Natural killer cell (primary cell): ENCODE data around the gene ATG4D. TPM values are rescaled to one million over a fixed set of nuclear protein-coding genes. Genes with fewer than 3 reads are reported as not detected.
"Not testable (repeated sequence)": the region's sequence is repeated elsewhere in the genome, so short reads cannot be mapped to it uniquely, and the experiment has no call there.

Source experiments
- ATAC-seq, 3 donors: fragments of 150-1000 bp in 2 of 3; fragments of 200-7000 bp in 1 of 3; cut with Tn5 transposase; 1 replicate in 1 of 3; 2 replicates in 2 of 3; pipeline ENCODE4 v1.10.0; 2021; ENCODE audit warnings: mild to moderate bottlenecking in 2 of 3, moderate library complexity in 2 of 3
- DNase-seq, 2 donors: peaks; one replicate each; pipeline versions ENCODE4 v3.0.0 to v3.0.0-alpha.2; 2013 to 2021; ENCODE audit warnings: mixed read lengths in 1 of 2
- H3K27ac ChIP-seq: one replicate; pipeline ENCODE4 v1.5.1; 2013; ENCODE audit warnings: mild to moderate bottlenecking, low read length
- H3K27me3 ChIP-seq: one replicate; pipeline ENCODE4 v1.6.1; 2013; ENCODE audit warnings: low read length; ENCODE audit not compliant: control insufficient read depth, insufficient read depth
- H3K36me3 ChIP-seq: one replicate; pipeline ENCODE4 v1.6.1; 2013; ENCODE audit warnings: low read length; ENCODE audit not compliant: control insufficient read depth, insufficient read depth
- H3K4me1 ChIP-seq: one replicate; pipeline ENCODE4 v1.6.1; 2013; ENCODE audit warnings: low read length; ENCODE audit not compliant: control insufficient read depth, insufficient read depth
- H3K4me3 ChIP-seq: one replicate; pipeline ENCODE4 v1.5.1; 2013; ENCODE audit warnings: low read length
- H3K9me3 ChIP-seq: one replicate; pipeline ENCODE4 v1.6.1; 2013; ENCODE audit warnings: low read length; ENCODE audit not compliant: control insufficient read depth, insufficient read depth
- H3K27ac Mint-ChIP-seq, 2 donors: one replicate each; pipeline ENCODE4 v1.8.0; 2022; ENCODE audit warnings: mild to moderate bottlenecking in 2 of 2, mixed read lengths in 2 of 2, moderate library complexity in 1 of 2
- H3K27me3 Mint-ChIP-seq, 2 donors: one replicate each; pipeline ENCODE4 v1.8.0; 2022; ENCODE audit warnings: low read depth in 2 of 2, mixed read lengths in 2 of 2
- H3K36me3 Mint-ChIP-seq: one replicate; pipeline ENCODE4 v1.8.0; 2022; ENCODE audit warnings: mixed read lengths
- H3K4me1 Mint-ChIP-seq, 2 donors: one replicate each; pipeline ENCODE4 v1.8.0; 2022; ENCODE audit warnings: mixed read lengths in 2 of 2
- H3K4me3 Mint-ChIP-seq: one replicate; pipeline ENCODE4 v1.8.0; 2022; ENCODE audit warnings: mild to moderate bottlenecking, moderate library complexity, mixed read lengths
- H3K9me3 Mint-ChIP-seq, 2 donors: one replicate each; pipeline ENCODE4 v1.8.0; 2022; ENCODE audit warnings: mixed read lengths in 2 of 2
- CTCF ChIP-seq: fragments of 200-600 bp; IDR thresholded peaks from one replicate; pipeline ENCODE4 v1.8.0; 2022; ENCODE audit warnings: antibody characterized with exemption
- whole genome bisulfite sequencing: methylation state at CpG from one replicate; pipeline ENCODE4 v1.1.7; 2013; ENCODE audit warnings: missing lambda C conversion rate; ENCODE audit not compliant: insufficient coverage; 5-methylcytosine and 5-hydroxymethylcytosine counted together
- intact Hi-C: fragments of 100-400 bp; cut with micrococcal nuclease; formaldehyde crosslinking; loops from one replicate; pipeline ENCODE4 v1.14.2; 2022
- total RNA-seq, 4 donors: library from RNA; stranded (reverse); fragments of 120-200 nt in 1 of 4; gene quantifications; one replicate each; pipeline versions ENCODE4 v1.2.3 to v1.2.4, GENCODE V29; 2013 to 2022

Gene ATG4D
- total RNA-seq, 3 donors from 2014 or later (not counting 1 experiment from before 2014, with no cell fraction given) = 128 to 155 (median 138) TPM

GRCh38 chr19:10538204-10538983 is 5.3 kb upstream of the ATG4D start:
- Histone ChIP-seq H3K36me3 (no peaks in the 10 kb centered on the region), H3K9me3 (no peaks in the 10 kb centered on the region), H3K4me3 (no peak overlapping the region), H3K27ac (no peak overlapping the region), H3K4me1 (peaks cover 18% of the 10 kb centered on the region), H3K27me3 (no peaks in the 10 kb centered on the region)
- Mint-ChIP-seq H3K36me3 (no peaks in the 10 kb centered on the region), H3K27ac (peak overlapping the region; percentile 64 to 81), H3K9me3 (no peaks in the 10 kb centered on the region), H3K4me1 (peaks cover 6 to 25% of the 10 kb centered on the region in 2 donors), H3K4me3 (peak overlapping the region; percentile 70), H3K27me3 (no peaks in the 10 kb centered on the region)
- peak in 1 of 3 donors; percentile 34 for ATAC-seq
- no peak for DNase-seq
- 51% methylated on average over 20 of the region's 20 CpGs for WGBS
- intact Hi-C loops = no loop called here
- TF ChIP-seq CTCF = no peak

- H3K27me3 Mint-ChIP-seq, H3K36me3 Mint-ChIP-seq, H3K4me3 ChIP-seq, H3K36me3 ChIP-seq, H3K9me3 ChIP-seq, intact Hi-C loops, H3K27ac ChIP-seq, DNase-seq, H3K9me3 Mint-ChIP-seq, ATAC-seq, H3K27me3 ChIP-seq: not testable (repeated sequence)
- 25% methylated on average over 7 of the region's 9 CpGs for WGBS
- peak overlapping the region; percentile 64 to 81 for H3K27ac Mint-ChIP-seq
- H3K4me1 Mint-ChIP-seq = peaks cover 6 to 25% of the 10 kb centered on the region in 2 donors
- H3K4me1 ChIP-seq = peaks cover 19% of the 10 kb centered on the region
- H3K4me3 Mint-ChIP-seq = peak overlapping the region; percentile 70
Observed at GRCh38 chr19:10539016-10539415, 4.7 kb upstream of the ATG4D start.

GRCh38 chr19:10543059-10543419 is 665 bp upstream of the ATG4D start:
- Histone ChIP-seq H3K27ac (no peak overlapping the region), H3K4me1 (peaks cover 38% of the 10 kb centered on the region), H3K4me3 (peak overlapping the region; percentile 74), H3K9me3 (no peaks in the 10 kb centered on the region), H3K36me3 (peaks cover 9% of the 10 kb centered on the region), H3K27me3 (no peaks in the 10 kb centered on the region)
- intact Hi-C loops = no loop called here
- H3K27me3 Mint-ChIP-seq = no peaks in the 10 kb centered on the region
- peaks cover 19 to 35% of the 10 kb centered on the region in 2 donors for H3K4me1 Mint-ChIP-seq
- 58% methylated on average over 7 of the region's 8 CpGs for WGBS
- H3K9me3 Mint-ChIP-seq = no peaks in the 10 kb centered on the region
- peak overlapping the region; percentile 78 for H3K4me3 Mint-ChIP-seq
- peak overlapping the region; percentile 62 to 84 for H3K27ac Mint-ChIP-seq
- TF ChIP-seq CTCF = no peak
- DNase-seq = no peak
- no peak for ATAC-seq
- H3K36me3 Mint-ChIP-seq = no peaks in the 10 kb centered on the region

- Mint-ChIP-seq H3K27ac (peak overlapping the region; percentile 85), H3K4me3 (peak overlapping the region; percentile 91), H3K27me3 (no peaks in the 10 kb centered on the region), H3K4me1 (peaks cover 14 to 27% of the 10 kb centered on the region in 2 donors), H3K9me3 (no peaks in the 10 kb centered on the region), H3K36me3 (no peaks in the 10 kb centered on the region)
- Histone ChIP-seq H3K27ac (peak overlapping the region; percentile 55), H3K4me3 (peak overlapping the region; percentile 74), H3K9me3 (no peaks in the 10 kb centered on the region), H3K4me1 (peaks cover 33% of the 10 kb centered on the region), H3K36me3 (peaks cover 20% of the 10 kb centered on the region), H3K27me3 (no peaks in the 10 kb centered on the region)
- 24% methylated on average over 22 of the region's 22 CpGs for WGBS
- TF ChIP-seq CTCF = no peak
- peak; percentile 11 to 34 (median 16) for ATAC-seq
- DNase-seq = peak in 1 of 2 donors; percentile 44
- intact Hi-C loops = no loop called here
Observed at GRCh38 chr19:10544242-10544752, 593 bp downstream of the ATG4D start.
